IMR-90 (cell line): ENCODE results near the gene MYRFL. TPM values are rescaled to one million over a fixed set of nuclear protein-coding genes. Genes with fewer than 3 reads are reported as not detected.

ENCODE experiments used
- ATAC-seq: fragments of 200-7000 bp; cut with Tn5 transposase; 2 replicates; pipeline ENCODE4 v1.9.1; 2020; ENCODE audit warnings: low read depth, mild to moderate bottlenecking, moderate library complexity
- BruUV-seq: library from RNA; stranded (reverse); fragments of 400-500 nt; replicated peaks from 2 replicates; lab custom pipeline; 2021; lab: Mats Ljungman, UMichigan
- CTCF ChIA-PET: fragments of 300-600 bp; formaldehyde crosslinking; extraction: SDS; loops from one replicate; lab custom pipeline; 2021; ENCODE audit warnings: antibody characterized with exemption; lab: Yijun Ruan, JAX
- POLR2A ChIA-PET: fragments of 300-600 bp; sonication (Branson Sonifier 250); formaldehyde crosslinking; loops from one replicate; lab custom pipeline; 2022; ENCODE audit warnings: antibody characterized with exemption; ENCODE audit not compliant: unreplicated experiment; lab: Charles Lee
- DNase-seq: peaks from one replicate; pipeline ENCODE4 v3.0.0; 2013
- H2AFZ ChIP-seq: replicated peaks from 2 replicates; pipeline ENCODE3; 2013; ENCODE audit warnings: low read length, mild to moderate bottlenecking; ENCODE audit not compliant: poor library complexity
- H2AK5ac ChIP-seq: 2 replicates; pipeline ENCODE4 v1.6.1; 2013; ENCODE audit warnings: low read depth, low read length, inconsistent platforms
- H2AK9ac ChIP-seq: replicated peaks from 2 replicates; pipeline ENCODE3; 2013; ENCODE audit warnings: mild to moderate bottlenecking, low read depth, low read length, moderate library complexity; ENCODE audit not compliant: poor library complexity
- H2BK120ac ChIP-seq: 2 replicates; pipeline ENCODE4 v1.6.1; 2013; ENCODE audit warnings: low read depth, low read length, inconsistent platforms
- H2BK15ac ChIP-seq: 3 replicates; pipeline ENCODE4 v1.6.1; 2013; ENCODE audit warnings: low read depth, low read length, inconsistent platforms
- H2BK20ac ChIP-seq: 2 replicates; pipeline ENCODE4 v1.6.1; 2013; ENCODE audit warnings: low read depth, mild to moderate bottlenecking, inconsistent platforms, low read length, moderate library complexity
- H2BK5ac ChIP-seq: 2 replicates; pipeline ENCODE4 v1.6.1; 2013; ENCODE audit warnings: mild to moderate bottlenecking, low read depth, low read length, inconsistent platforms; ENCODE audit not compliant: poor library complexity, severe bottlenecking
- H3K14ac ChIP-seq: replicated peaks from 2 replicates; pipeline ENCODE4 v1.6.1; 2013; ENCODE audit warnings: low read depth, low read length, inconsistent platforms
- H3K18ac ChIP-seq: 2 replicates; pipeline ENCODE4 v1.6.1; 2013; ENCODE audit warnings: low read depth, low read length, control low read depth
- H3K23ac ChIP-seq: 2 replicates; pipeline ENCODE4 v1.6.1; 2013; ENCODE audit warnings: low read depth, low read length, inconsistent platforms
- H3K27ac ChIP-seq: 2 replicates; pipeline ENCODE4 v1.5.1; 2013; ENCODE audit warnings: mild to moderate bottlenecking, control low read depth, low read length; ENCODE audit not compliant: insufficient read depth
- H3K27me3 ChIP-seq: 2 replicates; pipeline ENCODE4 v1.6.1; 2013; ENCODE audit warnings: low read length; ENCODE audit not compliant: control insufficient read depth, insufficient read depth
- H3K36me3 ChIP-seq: 2 replicates; pipeline ENCODE4 v1.6.1; 2013; ENCODE audit warnings: low read length, mixed read lengths; ENCODE audit not compliant: control insufficient read depth, insufficient read depth
- H3K4ac ChIP-seq: 2 replicates; pipeline ENCODE4 v1.6.1; 2013; ENCODE audit warnings: low read depth, low read length, inconsistent platforms
- H3K4me1 ChIP-seq: 2 replicates; pipeline ENCODE4 v1.6.1; 2013; ENCODE audit warnings: low read length, mixed read lengths; ENCODE audit not compliant: control insufficient read depth, insufficient read depth
- H3K4me2 ChIP-seq: 2 replicates; pipeline ENCODE4 v1.6.1; 2013; ENCODE audit warnings: low read depth, mild to moderate bottlenecking, control low read depth, low read length, moderate library complexity
- H3K4me3 ChIP-seq: 2 replicates; pipeline ENCODE4 v1.5.1; 2013; ENCODE audit warnings: low read depth, mild to moderate bottlenecking, control low read depth, low read length, moderate library complexity; ENCODE audit not compliant: insufficient read depth
- H3K56ac ChIP-seq: 2 replicates; pipeline ENCODE4 v1.6.1; 2013; ENCODE audit warnings: low read length, inconsistent platforms; ENCODE audit not compliant: insufficient read depth; ENCODE audit errors: extremely low read depth
- H3K79me1 ChIP-seq, 2 experiments: 2 replicates each; pipeline ENCODE4 v1.6.1; 2013; ENCODE audit warnings: low read length in 2 of 2, inconsistent platforms in 1 of 2, low read depth in 1 of 2
- H3K9ac ChIP-seq: 2 replicates; pipeline ENCODE4 v1.6.1; 2013; ENCODE audit warnings: low read depth, low read length, control low read depth
- H3K9me1 ChIP-seq: 2 replicates; pipeline ENCODE4 v1.6.1; 2013; ENCODE audit warnings: low read length, inconsistent platforms; ENCODE audit not compliant: insufficient read depth
- H3K9me3 ChIP-seq: 2 replicates; pipeline ENCODE4 v1.6.1; 2013; ENCODE audit warnings: low read length; ENCODE audit not compliant: control insufficient read depth, insufficient read depth
- H4K20me1 ChIP-seq: 2 replicates; pipeline ENCODE4 v1.6.1; 2013; ENCODE audit warnings: low read length, inconsistent platforms; ENCODE audit not compliant: insufficient read depth
- H4K5ac ChIP-seq: 2 replicates; pipeline ENCODE4 v1.6.1; 2013; ENCODE audit warnings: mild to moderate bottlenecking, low read depth, low read length, control low read depth
- H4K8ac ChIP-seq, 2 experiments: 2 replicates each; pipeline ENCODE4 v1.6.1; 2013; ENCODE audit warnings: low read depth in 2 of 2, low read length in 2 of 2, control low read depth in 1 of 2, inconsistent platforms in 1 of 2
- H4K91ac ChIP-seq: 2 replicates; pipeline ENCODE4 v1.6.1; 2013; ENCODE audit warnings: low read depth, low read length, inconsistent platforms; ENCODE audit not compliant: insufficient read depth
- BHLHE40 ChIP-seq: fragments of 150-350 bp; IDR thresholded peaks from 2 replicates; pipeline ENCODE4 v1.6.1; 2016; ENCODE audit warnings: mild to moderate bottlenecking, low read depth, low read length
- CEBPB ChIP-seq: IDR thresholded peaks from 2 replicates; pipeline ENCODE4 v1.6.1; 2012; ENCODE audit warnings: low read depth, low read length, improper control_type of control experiment
- CHD1 ChIP-seq: IDR thresholded peaks from 2 replicates; pipeline ENCODE4 v1.6.1; 2012; ENCODE audit warnings: low read depth, low read length, improper control_type of control experiment
- FOS ChIP-seq: fragments of 150-350 bp; IDR thresholded peaks from 2 replicates; pipeline ENCODE4 v1.6.1; 2016; ENCODE audit warnings: low read depth, low read length
- MAFK ChIP-seq: IDR thresholded peaks from 2 replicates; pipeline ENCODE4 v1.6.1; 2012; ENCODE audit warnings: low read depth, low read length, improper control_type of control experiment
- MAZ ChIP-seq: IDR thresholded peaks from 2 replicates; pipeline ENCODE4 v1.6.1; 2012; ENCODE audit warnings: low read depth, mild to moderate bottlenecking, low read length, improper control_type of control experiment, moderate library complexity, borderline replicate concordance
- MXI1 ChIP-seq: IDR thresholded peaks from 2 replicates; pipeline ENCODE4 v1.6.1; 2012; ENCODE audit warnings: low read depth, mild to moderate bottlenecking, low read length, moderate library complexity, borderline replicate concordance
- NFE2L2 ChIP-seq: fragments of 150-350 bp; IDR thresholded peaks from 2 replicates; pipeline ENCODE4 v1.6.1; 2016; ENCODE audit warnings: low read depth, mild to moderate bottlenecking, low read length
- POLR2A ChIP-seq: IDR thresholded peaks from 2 replicates; pipeline ENCODE4 v1.6.1; 2012; ENCODE audit warnings: mild to moderate bottlenecking, low read depth, low read length
- RAD21 ChIP-seq: IDR thresholded peaks from 2 replicates; pipeline ENCODE4 v1.6.1; 2012; ENCODE audit warnings: low read length, improper control_type of control experiment
- RCOR1 ChIP-seq: IDR thresholded peaks from 2 replicates; pipeline ENCODE4 v1.6.1; 2012; ENCODE audit warnings: mild to moderate bottlenecking, low read length, improper control_type of control experiment; ENCODE audit not compliant: insufficient replicate concordance
- RFX5 ChIP-seq: IDR thresholded peaks from 2 replicates; pipeline ENCODE4 v1.8.0; 2012; ENCODE audit warnings: low read depth, mild to moderate bottlenecking, low read length, moderate library complexity
- SMC3 ChIP-seq: fragments of 150-350 bp; IDR thresholded peaks from 2 replicates; pipeline ENCODE4 v1.6.1; 2016; ENCODE audit warnings: low read depth, mild to moderate bottlenecking, antibody characterized with exemption, low read length, moderate library complexity
- WGBS, 2 experiments: methylation state at CpG; one replicate each; pipeline versions ENCODE4 v1.1.5 to v1.1.7; 2013; ENCODE audit warnings: missing lambda C conversion rate in 2 of 2; ENCODE audit not compliant: insufficient read length in 1 of 2; ENCODE audit errors: extremely low coverage in 2 of 2; 5-methylcytosine and 5-hydroxymethylcytosine counted together
- dilution Hi-C: fragments of 300-500 bp; cut with HindIII; formaldehyde crosslinking; loops from one replicate; pipeline ENCODE4 v1.14.3; 2018; ENCODE audit warnings: low sequenced_read_pairs; ENCODE audit not compliant: unreplicated experiment
- in situ Hi-C: fragments of 300-500 bp; cut with MboI; formaldehyde crosslinking; loops from 3 replicates; pipeline ENCODE4 v1.14.3; 2019; ENCODE audit warnings: low sequenced_read_pairs, inconsistent platforms, mixed read lengths
- intact Hi-C: fragments of 100-400 bp; cut with micrococcal nuclease; formaldehyde crosslinking; loops from 2 replicates; pipeline ENCODE4 v1.10.0; 2022
- polyA plus RNA-seq, 3 experiments: library from polyadenylated mRNA; depleted of rRNA; stranded (reverse); fragments of >200 nt; gene quantifications; 2 replicates each; pipeline ENCODE4 v1.2.3, GENCODE V29; 2012; ENCODE audit warnings: low replicate concordance in 1 of 3
- total RNA-seq: library from RNA; depleted of rRNA; stranded (reverse); fragments of >200 nt; gene quantifications from 2 replicates; pipeline ENCODE4 v1.2.3, GENCODE V29; 2012
- TF ChIP-seq, protein P1 (sequence below): fragments of 150-350 bp; IDR thresholded peaks from 2 replicates; pipeline ENCODE4 v1.6.1; 2017; ENCODE audit warnings: mild to moderate bottlenecking, antibody characterized with exemption, low read length, low read depth
- TF ChIP-seq, protein P2 (sequence below): conservative IDR thresholded peaks from 2 replicates; pipeline ENCODE4 v1.5.1; 2012; ENCODE audit warnings: mild to moderate bottlenecking, low read depth, low read length, improper control_type of control experiment
- TF ChIP-seq, protein P3 (sequence below): fragments of 150-350 bp; IDR thresholded peaks from 2 replicates; pipeline ENCODE4 v1.6.1; 2016; ENCODE audit warnings: low read depth, mild to moderate bottlenecking, low read length, moderate library complexity, borderline replicate concordance

Gene MYRFL
- total and polyA plus RNA-seq, 2 of the 4 experiments (the other 2 are of a cell fraction) = not detected

DNA sequence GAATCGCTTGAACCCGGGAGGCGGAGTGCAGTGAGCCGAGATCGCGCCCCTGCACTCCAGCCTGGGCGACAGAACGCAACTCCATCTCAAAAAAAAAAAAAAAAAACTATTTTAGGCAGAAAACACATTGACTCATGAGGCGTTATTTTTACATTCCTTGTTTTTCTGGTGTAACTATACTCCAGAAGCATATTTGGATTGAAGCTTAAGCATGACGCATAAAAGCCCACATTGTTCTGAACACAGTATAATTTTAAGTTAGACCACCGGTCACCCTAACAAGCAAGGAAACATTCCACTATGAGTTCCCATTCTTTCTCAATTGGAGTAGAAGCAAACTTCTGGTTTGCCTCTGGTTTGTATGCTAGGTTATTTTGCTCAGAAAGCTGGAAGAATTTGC is 173.0 kb downstream of the MYRFL start:
- no CpG with 5 or more reads among the region's 11 CpGs for WGBS, 2 experiments
- Histone ChIP-seq H3K4me1 (no peaks in the 10 kb centered on the region), H4K91ac (no peak overlapping the region), H3K4me2 (no peak overlapping the region), H2AK5ac (no peak overlapping the region), H2BK15ac (no peak overlapping the region), H3K4me3 (no peak overlapping the region), H3K56ac (no peak overlapping the region), H3K27me3 (no peaks in the 10 kb centered on the region; the same call in 1 of the 2 replicates), H2AFZ (no peak overlapping the region), H4K20me1 (no peaks in the 10 kb centered on the region), H4K5ac (no peak overlapping the region), H3K36me3 (no peaks in the 10 kb centered on the region), H3K9me3 (no peaks in the 10 kb centered on the region), H2BK5ac (no peak overlapping the region), H3K4ac (no peak overlapping the region), H3K23ac (no peak overlapping the region), H3K9ac (no peak overlapping the region), H2BK120ac (no peak overlapping the region), H3K9me1 (no peaks in the 10 kb centered on the region), H3K14ac (no peak overlapping the region), H4K8ac (no peak overlapping the region), H3K27ac (no peak overlapping the region), H2AK9ac (no peak overlapping the region), H3K79me1 (no peaks in the 10 kb centered on the region), H3K18ac (no peak overlapping the region), H2BK20ac (no peak overlapping the region)
- dilution Hi-C loops (no loop called here), in situ Hi-C loops (no loop called here), intact Hi-C loops (no loop called here)
- POLR2A ChIA-PET = no interaction called here
- CTCF ChIA-PET = interaction anchor here (0.6 kb wide), 1 partner anchor 250 kb away, joined by 5 read pairs; no protein-coding TSS in a partner anchor
- TF ChIP-seq, protein P1, sequence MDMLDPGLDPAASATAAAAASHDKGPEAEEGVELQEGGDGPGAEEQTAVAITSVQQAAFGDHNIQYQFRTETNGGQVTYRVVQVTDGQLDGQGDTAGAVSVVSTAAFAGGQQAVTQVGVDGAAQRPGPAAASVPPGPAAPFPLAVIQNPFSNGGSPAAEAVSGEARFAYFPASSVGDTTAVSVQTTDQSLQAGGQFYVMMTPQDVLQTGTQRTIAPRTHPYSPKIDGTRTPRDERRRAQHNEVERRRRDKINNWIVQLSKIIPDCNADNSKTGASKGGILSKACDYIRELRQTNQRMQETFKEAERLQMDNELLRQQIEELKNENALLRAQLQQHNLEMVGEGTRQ = no peak
- TF ChIP-seq, protein P2, sequence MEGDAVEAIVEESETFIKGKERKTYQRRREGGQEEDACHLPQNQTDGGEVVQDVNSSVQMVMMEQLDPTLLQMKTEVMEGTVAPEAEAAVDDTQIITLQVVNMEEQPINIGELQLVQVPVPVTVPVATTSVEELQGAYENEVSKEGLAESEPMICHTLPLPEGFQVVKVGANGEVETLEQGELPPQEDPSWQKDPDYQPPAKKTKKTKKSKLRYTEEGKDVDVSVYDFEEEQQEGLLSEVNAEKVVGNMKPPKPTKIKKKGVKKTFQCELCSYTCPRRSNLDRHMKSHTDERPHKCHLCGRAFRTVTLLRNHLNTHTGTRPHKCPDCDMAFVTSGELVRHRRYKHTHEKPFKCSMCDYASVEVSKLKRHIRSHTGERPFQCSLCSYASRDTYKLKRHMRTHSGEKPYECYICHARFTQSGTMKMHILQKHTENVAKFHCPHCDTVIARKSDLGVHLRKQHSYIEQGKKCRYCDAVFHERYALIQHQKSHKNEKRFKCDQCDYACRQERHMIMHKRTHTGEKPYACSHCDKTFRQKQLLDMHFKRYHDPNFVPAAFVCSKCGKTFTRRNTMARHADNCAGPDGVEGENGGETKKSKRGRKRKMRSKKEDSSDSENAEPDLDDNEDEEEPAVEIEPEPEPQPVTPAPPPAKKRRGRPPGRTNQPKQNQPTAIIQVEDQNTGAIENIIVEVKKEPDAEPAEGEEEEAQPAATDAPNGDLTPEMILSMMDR = no peak
- no peak for TF ChIP-seq BHLHE40
- TF ChIP-seq CHD1 = no peak
- TF ChIP-seq, protein P3, sequence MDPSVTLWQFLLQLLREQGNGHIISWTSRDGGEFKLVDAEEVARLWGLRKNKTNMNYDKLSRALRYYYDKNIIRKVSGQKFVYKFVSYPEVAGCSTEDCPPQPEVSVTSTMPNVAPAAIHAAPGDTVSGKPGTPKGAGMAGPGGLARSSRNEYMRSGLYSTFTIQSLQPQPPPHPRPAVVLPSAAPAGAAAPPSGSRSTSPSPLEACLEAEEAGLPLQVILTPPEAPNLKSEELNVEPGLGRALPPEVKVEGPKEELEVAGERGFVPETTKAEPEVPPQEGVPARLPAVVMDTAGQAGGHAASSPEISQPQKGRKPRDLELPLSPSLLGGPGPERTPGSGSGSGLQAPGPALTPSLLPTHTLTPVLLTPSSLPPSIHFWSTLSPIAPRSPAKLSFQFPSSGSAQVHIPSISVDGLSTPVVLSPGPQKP = no peak
- no peak for TF ChIP-seq POLR2A
- no peak for TF ChIP-seq MAFK
- TF ChIP-seq CEBPB = no peak
- TF ChIP-seq SMC3 = no peak
- no peak for TF ChIP-seq RCOR1
- no peak for TF ChIP-seq FOS
- TF ChIP-seq RFX5 = no peak
- TF ChIP-seq MXI1 = no peak
- TF ChIP-seq MAZ = no peak
- no peak for TF ChIP-seq NFE2L2
- no peak for TF ChIP-seq RAD21
- ATAC-seq (no peak), DNase-seq (no peak)
- no TSS peak for BruUV-seq
